CD4-positive, alpha-beta T cell treated with Interleukin-17A for 4 hours (primary cell): ENCODE data around the gene PRR7.

Source experiments
- DNase-seq: peaks from one replicate; pipeline ENCODE4 v3.0.0-alpha.2; 2020; ENCODE audit warnings: mixed read lengths

The PRR7 gene

DNA sequence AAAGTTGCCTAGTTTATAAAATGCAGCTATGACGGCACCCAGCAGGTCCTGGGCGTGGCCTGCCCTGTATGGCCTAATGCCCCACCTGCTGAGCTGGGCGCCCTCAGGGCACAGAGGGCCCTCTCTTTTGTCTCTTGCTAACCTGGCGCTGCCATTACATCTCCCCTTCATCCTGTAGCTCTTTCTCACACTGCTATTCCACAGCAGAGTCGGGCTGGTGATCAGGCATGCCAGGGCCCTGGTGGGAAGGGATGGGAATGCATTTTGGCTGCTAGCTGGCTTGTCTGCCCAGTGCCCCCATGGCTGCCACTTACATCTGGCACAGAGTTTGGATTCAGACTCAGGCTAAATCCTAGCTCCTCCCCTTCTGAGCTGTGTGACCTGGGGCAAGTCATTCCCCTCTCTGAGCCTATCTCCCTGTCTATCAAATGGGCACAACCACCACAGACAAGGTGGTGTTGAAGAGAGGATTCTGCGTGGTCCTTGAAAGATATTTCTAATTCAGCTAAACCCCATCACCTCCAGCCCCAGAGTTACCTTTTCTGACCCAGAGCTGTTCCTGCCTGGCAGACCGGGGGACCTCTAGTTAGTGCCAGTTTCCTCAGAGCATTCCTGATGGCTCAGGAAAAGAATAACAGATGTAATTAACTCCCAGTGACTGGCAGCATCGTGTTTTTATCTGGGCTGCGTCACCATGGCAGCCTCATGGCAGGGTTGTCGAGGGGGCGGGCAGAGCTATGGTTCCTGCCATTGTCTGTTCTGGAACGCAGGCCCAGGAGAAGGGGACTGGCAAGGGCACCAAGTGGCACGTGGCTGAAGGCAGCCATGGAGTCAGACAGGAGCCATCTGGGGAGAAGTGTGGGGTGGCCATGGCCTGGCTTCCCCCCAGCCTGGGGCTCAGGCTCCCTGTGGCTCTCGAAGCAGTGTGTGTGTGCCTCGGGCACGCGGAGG lies 6.3 kb downstream of the PRR7 start:
- no peak for DNase-seq

DNA sequence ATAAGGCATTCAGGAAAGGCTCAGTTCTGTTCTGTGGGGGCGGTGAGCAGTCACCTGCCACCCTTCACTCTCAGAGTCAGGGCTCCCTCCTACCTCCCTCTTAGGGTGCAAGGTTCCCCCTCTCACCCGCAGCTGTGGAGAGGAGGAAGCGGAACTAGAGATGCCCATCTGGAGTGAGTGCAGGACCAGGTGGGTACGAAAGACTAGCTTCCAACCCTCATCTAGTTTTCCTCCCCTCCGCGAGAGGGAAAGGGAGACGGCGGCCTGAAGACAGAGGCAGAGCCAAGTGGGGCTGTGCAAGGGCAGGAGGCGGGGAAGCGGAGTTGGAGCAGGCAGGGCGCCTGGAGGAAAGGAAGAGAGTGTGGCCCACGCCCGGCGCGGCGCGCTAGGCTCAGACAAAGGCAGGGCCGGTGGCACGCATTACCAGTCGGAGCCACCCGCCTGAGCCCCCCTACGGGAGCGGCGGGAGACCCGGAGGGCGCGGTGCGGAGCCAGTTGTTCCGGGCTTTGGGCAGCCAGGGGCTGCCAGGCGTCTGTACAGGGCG lies 7.3 kb downstream of the PRR7 start:
- no peak for DNase-seq

DNA sequence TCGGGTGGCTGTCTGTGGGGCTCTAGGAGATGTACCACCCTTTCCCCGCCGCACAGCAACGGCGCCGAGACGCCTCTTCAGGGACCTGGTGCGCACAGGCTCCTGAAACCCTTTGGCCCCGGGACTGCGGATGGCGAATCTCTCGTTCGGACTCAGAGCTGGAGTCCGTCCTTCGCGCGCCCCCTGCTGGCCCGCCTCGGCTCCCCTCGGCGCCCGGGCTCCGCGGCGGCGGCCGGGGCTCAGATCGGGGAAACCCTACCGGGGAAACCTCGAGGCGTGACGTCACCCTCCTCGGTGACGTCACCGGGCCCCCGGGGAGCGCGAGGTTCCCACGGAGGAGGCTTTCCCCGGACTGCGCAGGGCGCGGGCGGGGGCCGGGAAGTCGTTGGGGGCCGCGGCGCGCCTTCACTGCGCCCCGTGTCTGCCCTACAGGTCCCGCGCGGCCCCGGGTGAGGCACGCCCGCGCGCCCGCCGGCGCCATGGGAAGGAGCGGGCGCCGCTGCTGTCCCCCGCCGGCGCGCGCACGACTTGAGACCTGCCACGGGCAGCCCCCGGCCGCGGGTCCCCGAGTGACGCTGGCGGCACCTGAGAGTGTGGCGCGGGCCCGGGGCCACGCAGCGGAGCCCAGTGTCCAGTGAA lies 7.9 kb downstream of the PRR7 start:
- peak; percentile 95 for DNase-seq

DNA sequence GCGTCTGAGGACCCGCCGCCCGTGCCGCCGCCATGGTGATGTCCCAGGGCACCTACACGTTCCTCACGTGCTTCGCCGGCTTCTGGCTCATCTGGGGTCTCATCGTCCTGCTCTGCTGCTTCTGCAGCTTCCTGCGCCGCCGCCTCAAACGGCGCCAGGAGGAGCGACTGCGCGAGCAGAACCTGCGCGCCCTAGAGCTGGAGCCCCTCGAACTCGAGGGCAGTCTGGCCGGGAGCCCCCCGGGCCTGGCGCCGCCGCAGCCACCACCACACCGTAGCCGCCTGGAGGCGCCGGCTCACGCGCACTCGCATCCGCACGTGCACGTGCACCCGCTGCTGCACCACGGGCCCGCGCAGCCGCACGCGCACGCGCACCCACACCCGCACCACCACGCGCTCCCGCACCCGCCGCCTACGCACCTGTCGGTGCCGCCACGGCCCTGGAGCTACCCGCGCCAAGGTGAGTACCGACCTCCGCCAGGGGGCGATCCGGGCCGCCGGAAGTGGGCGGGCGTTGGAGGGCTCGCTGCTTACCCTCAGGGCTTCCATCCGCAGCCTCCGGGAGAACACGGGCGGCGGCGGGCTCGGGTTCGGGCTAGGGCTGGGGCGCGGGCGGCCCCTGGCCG lies 8.5 kb downstream of the PRR7 start:
- peak; percentile 94 for DNase-seq

DNA sequence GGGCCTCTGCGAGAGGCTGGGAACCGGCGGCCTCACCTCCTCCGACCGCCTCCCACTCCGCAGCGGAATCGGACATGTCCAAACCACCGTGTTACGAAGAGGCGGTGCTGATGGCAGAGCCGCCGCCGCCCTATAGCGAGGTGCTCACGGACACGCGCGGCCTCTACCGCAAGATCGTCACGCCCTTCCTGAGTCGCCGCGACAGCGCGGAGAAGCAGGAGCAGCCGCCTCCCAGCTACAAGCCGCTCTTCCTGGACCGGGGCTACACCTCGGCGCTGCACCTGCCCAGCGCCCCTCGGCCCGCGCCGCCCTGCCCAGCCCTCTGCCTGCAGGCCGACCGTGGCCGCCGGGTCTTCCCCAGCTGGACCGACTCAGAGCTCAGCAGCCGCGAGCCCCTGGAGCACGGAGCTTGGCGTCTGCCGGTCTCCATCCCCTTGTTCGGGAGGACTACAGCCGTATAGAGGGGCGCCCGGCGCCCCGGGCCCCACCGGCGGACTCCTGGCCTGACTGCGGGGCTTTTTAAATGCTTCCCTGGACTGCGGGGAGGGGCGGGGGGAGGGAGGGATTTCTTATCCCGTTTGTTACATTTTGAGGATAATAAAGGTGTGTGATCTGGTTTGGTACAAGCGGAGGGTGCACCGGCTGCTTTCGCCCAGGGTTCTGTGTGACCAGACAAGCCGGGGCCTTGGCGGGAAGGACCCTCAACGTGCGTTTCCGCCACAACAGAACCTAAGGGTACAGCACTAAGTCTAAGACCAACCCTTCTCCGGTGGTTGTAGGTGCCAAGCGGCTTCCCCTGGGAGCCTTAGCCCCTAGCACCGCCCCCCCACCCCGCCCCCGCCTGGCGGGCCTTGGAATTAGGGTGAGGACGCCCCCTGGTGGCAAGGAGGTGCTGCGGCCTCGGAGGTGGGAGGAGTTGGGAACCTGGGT lies 9.3 kb downstream of the PRR7 start:
- peak; percentile 99 for DNase-seq

DNA sequence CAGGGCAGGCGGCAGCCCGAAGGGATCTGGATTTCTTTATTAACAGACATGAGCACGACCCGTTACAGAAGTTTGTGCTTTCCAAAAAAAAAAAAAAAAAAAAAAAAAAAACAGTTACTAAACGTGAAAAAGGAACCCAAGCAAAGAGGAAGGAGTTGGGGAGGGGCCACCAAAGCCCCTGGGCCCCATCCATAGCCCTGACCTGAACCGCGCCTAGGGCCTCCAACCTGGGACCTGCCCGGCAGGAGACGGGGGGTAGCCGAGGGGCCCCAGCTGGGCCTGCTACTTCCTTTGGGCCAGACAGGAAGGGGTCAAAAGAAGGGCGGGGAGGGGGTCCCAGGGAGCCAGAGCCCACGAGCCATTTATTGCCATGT lies 10.0 kb downstream of the PRR7 start:
- DNase-seq, result no peak

DNA sequence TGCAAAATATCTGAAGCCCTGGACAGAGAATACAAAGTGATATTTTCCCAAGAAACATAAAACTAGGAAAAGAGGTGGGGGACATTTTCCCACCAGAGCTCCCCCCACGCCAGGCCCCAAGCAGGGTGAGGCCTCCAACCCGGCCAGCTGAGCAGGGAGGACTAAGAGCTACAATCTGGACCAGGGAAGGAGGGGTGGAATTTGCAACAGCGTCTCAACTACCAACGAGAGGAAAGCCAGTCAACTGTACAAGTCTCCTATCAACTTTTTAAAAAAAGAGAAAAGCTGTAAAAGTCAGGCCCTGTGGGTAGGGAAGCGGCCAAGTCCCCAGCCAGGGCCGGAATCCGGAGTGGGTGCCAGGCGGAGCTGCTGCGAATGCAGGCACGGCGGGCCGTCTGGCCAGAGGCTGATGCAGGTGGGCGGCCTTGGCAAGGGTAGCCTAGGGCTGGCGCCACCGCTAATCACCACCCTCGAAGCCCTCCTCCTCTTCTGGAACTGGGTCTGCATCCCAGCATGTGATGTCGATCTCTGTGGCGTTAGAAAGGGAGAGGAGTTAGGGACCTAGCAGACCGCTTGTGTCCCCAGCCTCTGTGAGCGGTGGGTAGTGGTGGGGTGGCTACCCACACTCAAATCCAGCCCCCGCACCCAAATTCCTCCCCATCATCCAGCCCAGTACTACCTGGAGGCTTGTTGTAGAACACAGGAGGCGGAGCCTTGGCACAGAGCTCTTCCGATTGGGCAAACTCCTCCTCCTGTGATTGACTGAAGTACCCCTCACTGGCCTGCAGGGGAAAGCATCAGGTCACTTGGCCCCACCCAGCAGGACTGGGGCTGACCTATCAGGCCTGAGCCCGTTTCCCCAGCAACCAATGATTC lies 10.6 kb downstream of the PRR7 start:
- peak; percentile 35 for DNase-seq

DNA sequence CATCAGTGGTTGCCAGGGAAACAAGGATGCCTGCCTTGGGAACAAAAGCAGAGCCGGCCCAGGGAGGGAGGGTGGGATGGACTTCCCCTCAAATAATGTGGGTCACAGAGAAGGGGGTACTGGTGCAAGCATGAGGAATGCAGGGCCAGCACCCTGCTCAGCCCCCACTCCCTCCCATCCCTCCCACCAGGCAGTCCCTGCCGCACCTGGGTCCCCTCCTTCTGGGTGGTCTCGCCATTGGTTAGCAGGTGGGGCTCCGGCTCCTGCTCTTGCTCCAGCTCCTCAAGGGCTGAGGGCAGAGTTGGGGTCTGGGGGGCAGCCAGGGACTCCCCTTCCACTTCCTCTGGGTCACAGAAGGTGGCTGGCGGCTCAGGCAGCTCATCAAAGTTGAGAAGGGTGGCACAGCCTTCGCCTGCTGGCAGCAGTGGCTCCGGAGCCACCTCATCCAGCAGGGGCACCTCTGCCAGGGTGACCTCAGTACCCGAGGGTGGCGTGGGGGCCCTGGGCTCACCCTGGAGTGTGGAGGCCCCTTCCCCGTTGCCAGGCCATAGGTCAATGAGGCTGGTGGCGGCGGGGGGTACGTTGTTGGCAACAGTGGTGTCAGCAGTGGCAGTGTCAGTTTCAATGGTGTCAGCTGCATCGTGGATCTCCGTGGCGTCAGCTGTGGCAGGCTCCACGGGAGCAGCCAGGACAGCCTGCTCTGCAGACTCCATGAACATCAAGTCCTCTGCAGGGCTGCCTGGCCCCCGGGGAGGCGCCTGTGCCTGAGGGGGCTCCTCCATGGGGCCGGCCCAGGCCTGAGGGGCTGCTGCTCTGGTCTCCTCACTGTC lies 11.5 kb downstream of the PRR7 start:
- DNase-seq, result no peak

DNA sequence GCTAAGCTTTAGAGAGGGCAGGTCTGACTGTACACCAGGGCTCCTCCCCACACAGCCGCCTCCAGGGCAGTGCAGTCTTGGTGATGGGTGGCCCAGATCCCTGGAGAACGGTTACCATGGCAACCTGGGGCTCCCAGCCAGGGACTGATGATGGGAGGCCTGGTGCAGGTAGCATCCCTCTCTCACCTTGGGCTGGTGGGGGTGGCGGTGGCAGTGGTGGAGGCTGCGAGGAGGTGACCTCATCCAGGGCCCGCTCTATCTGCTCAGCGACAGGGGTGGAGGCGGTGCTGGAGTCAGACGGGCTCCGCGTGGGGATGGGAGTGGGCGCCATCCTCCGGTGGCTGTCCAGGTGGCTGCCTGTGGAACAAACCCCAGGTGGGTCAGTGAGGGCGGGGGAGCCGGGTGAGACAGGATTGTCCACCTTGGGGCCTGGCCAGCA lies 12.3 kb downstream of the PRR7 start:
- DNase-seq, result no peak

DNA sequence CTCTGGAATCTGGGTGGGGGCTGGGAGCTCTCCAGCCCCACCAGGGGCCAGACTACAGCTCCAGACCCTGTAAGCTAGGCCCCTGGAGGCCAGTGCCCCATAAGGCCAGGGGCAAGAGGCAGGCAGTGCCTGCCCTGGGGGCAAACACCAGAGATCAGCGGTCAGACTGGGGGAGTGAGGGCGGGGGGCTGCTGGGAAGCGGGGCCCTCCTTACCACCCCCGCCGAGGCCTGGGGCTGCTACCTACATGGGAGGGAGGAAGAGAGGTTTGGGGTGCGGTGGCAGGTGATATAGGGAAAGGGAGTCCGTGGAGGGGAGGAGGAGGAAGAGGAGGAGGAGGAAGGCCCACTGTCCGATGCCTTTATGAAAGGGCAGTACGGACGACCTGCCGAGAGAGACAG lies 12.7 kb downstream of the PRR7 start:
- DNase-seq, result no peak

DNA sequence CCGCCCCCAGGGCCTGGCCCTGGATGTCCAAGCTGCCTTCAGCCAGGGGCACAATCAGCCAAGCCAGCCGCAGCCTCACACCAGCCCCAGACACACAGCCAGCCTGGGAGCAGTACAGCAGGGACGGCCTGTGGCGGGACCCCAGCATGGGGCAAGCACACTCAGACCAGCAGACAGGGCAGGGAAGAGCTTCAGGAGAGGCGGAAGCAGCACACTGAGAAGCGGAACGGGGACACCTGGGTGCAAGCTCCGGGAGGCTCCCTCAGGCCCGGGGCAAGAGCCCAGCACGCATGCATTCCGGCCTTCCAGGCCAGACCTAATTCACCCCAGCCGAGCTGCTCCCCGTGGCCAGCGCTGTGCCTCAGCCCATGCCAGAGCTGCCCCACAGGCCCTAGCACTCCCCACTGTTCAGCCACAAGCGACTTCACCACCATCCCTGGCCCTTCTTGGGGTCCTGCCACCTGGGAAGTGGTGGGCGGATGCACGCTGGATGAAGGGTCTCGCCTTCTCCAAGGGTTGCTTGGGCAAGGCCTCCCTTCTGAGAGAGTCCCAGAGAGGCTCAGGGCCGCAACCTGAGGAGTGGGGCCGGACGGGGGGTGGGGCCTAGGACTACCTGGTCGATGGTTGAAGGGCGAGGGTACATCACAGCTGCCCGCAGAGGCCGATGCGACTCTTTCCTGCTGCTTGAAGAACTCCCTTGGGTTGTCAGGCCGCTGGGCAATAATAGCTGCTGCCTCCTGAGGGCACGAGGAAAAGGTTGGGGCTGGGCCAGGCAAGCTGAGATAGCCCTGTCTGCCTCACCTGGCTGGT lies 13.4 kb downstream of the PRR7 start:
- no peak for DNase-seq

DNA sequence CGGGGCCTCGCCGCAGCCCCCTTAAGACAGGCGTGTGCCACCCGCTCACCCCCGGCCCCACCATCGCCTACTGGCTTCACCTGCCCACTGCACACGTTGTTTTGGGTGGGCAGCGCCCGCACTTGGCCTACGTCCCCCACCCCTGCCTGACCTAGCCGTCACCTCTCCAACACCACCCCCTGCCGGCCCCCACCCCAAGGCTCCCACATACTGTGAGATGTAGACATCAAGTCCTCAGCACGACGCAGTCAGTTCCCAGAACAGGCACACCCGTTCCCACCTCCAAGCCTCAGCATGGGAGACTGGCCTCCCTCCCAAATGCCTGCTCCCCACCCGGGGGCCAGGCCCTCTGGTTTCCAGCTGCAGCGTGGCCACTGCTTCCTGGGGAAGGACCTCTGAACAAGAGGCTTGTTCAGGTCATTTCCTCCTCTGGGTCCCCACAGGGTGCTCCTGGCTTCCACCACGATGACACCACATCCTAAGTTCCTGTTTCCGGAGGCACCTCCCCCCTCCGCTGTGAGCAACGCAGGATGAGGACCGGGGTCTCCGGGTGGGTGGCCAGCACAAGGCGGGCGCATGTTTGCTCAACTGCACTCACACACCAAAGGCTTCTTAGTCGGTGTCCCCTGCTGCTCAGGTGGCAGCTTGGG lies 15.5 kb downstream of the PRR7 start:
- no peak for DNase-seq

DNA sequence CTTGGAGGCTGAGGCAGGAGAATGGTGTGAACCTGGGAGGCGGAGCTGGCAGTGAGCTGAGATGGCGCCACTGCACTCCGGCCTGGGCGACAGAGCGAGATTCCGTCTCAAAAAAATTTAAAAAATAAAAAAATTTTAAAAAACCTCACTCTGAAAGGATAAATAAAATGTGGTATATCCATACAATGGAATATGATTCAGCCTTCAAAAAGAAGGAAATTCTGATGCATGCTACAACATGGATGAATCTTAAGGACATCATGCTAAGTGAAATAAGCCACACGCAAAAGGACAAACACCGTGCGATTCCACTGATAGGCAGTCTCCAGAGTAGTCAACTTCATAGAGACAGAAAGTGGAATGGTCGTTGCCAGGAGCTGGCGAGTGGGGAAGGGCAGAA lies 18.4 kb downstream of the PRR7 start:
- no peak for DNase-seq

DNA sequence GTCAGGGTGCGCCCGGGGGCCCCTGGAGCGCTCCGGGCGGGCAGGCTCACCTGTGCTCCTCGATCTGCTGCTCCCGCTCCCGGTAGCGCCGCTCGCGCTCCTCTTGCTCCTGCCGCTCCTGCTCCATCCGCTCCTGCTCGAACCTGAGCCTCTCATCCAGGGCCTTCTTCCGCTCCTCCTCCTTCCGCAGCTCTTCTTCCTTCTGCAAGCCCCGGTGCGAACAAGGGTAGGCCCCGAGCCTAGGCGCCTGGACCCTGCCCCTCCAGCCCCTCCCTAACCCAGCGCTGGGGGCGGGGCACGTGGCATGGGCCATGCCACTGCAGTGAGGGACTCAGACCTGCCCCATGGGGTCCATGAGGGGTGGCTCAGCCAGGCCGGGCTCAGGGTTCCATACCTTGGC lies 20.2 kb downstream of the PRR7 start:
- DNase-seq, result no peak

DNA sequence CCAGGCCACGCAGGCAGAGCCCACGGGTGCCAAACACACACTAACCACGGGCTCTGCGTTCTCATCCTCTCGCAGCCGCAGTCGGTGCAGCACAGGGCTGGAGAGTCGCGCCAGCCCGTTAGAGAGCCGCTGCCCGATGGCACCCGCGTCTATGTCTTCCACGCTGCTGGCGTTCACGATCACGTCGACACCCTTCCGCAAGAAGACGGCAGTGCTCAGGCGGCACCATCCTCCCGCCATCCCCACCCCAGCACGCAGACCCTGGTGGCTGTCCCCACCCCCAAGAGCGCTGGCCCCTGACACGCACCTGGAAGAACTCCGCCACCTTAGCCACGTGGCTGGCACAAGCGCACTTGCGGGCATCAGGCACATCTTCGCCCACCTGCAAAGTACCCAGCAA lies 20.8 kb downstream of the PRR7 start:
- no peak for DNase-seq

DNA sequence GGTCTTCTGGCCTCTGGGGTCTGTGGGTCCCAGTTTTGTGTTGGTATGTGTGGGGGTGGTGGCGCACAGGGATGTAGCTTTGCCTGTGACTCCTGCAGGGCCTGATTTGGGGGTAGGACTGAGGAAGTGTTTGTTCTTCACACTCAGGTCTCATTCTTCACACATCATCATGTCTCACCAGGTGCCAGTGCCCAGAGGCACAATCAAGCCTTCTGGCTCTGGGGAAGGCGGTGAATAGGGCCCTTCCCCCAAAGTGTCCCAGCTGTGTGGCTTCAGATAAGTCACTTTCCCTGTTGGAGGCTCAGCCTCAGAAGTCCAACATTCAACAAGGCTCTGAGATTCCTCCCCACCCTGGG lies 21.7 kb downstream of the PRR7 start:
- DNase-seq, result no peak

DNA sequence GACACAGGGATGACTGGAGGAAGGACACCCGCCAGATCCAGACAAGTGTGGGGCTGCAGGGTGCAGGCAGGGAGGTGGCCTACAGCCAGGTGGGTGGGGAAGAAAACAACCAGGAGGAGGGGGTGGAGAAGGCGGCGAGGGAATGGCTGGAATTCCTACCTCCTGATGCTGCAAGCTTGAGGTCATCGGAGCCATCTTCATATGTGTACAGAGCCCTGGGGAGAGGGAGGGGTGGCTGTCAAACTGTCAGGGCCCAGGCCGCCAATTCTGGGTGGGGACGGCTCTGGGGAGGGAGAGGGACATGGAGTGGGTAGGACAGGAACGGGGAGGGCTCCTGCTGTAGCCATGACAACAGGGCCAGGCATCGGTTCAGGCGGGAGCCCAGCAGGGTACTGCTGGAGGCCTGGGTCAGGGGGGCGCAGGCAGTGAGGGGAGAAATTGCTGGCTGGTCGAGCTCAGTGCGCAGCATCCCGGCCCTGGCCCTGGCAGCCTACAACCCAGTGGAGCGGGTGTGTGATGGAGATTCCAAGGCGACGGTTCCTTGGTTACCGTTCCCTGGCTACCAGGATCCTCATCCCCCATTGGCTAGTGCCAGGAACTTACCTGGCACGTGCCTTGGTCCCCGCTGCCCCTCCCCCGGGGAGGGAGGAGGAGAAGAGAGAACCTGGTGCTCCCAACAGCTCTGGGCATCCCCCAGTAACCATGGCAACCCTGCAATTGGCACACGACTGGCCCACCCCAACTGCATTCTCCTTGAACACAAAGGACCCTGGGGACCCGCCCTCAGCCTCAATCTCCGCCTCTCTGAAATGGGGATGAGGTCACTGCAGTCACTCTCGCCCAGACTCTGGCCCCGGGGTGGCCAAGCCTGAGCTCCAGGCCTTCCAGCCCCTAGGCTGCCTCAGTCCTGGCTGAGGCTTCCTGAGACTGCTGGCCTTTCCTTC lies 22.3 kb downstream of the PRR7 start:
- no peak for DNase-seq
